NCI-H510A treated with DMSO at 0.1 percent for 48 hours (cell line): ENCODE results near the gene TTYH3.
A peak's percentile ranks its signal among the peaks of the same experiment; 100 is the strongest.
"Not testable (repeated sequence)": the region's sequence is repeated elsewhere in the genome, so short reads cannot be mapped to it uniquely, and the experiment has no call there.

Source experiments
- DNase-seq: peaks from one replicate; lab custom pipeline; 2025; lab: John Stamatoyannopoulos, UW

TTYH3 gene

GRCh38 chr7:2603044-2603965 lies 28.5 kb upstream of the TTYH3 start:
- no peak for DNase-seq

DNA sequence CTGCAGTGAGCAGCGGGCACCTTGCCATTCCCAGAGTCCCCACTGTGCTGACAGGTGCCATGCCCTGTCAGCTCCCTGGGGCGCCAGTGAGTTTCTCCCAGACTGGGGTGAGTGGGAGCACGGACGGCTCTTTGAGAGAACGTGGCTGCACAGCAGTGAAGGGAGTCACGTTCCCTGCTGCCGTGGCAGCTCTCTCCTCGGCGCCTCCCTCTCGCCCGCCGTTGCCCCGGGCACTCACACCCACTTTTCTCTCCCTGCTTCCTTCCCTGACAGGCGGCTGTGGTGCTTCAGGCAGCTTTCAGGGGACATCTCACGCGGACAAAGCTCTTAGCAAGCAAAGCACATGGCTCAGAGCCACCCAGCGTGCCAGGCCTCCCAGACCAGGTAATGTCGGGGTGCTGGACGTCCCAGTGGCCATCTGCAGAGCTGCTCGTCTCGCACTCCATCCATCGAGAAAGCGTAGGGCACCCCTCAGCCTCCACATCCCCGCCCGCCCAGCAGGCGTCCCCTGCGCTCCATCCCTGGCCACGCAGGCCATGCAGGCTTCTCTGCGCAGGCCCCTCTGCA lies 27.1 kb upstream of the TTYH3 start:
- DNase-seq: no peak

DNA sequence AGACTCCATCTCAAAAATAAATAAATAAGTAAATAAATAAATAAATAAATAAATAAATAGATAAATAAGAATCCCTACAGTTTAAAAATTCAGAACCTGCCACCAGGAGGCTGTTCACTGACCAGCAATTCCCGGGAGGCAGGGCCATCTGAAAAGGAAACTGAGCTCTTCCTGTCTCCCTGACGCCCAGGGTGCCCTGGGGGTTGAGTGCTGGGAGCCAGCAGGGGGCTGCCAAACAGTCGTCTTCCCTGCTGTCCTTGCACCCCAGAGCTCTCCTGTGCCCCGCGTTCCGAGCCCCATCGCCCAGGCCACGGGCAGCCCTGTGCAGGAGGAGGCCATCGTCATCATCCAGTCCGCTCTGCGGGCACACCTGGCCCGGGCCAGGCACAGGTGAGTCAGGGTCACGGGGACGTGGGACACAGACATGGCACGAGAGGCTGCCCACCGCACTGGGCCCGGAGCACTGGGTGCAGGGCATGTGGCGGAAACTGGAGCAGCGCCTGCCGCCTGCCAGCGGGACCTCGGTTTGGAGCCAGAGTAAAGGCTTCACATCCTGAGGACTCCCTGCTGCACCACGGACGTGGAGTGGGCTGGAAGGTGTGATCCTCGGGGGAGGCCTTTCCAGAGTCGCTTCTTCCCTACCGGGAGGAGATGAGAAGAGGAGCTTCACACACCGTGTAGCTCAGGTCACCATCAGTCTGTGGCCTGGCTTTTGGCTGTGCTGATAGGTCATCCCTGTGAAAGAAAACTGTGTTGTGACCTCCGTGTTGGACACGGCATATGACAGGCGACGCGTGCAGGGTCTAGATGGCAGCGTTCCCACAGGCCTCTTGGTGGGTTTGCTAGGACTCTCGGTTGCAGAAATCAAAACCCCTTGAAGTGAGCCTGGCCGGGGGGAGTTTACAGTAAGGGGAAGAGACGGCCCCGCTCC lies 25.9 kb upstream of the TTYH3 start:
- no peak for DNase-seq

- DNase-seq: no peak
These were observed 25.2 kb upstream of the TTYH3 start for GRCh38 chr7:2606539-2606936.

GRCh38 chr7:2607122-2607922 lies 24.5 kb upstream of the TTYH3 start:
- DNase-seq: no peak

GRCh38 chr7:2607923-2608904 lies 23.6 kb upstream of the TTYH3 start:
- DNase-seq: no peak

GRCh38 chr7:2608921-2609411 lies 22.8 kb upstream of the TTYH3 start:
- no peak for DNase-seq

DNA sequence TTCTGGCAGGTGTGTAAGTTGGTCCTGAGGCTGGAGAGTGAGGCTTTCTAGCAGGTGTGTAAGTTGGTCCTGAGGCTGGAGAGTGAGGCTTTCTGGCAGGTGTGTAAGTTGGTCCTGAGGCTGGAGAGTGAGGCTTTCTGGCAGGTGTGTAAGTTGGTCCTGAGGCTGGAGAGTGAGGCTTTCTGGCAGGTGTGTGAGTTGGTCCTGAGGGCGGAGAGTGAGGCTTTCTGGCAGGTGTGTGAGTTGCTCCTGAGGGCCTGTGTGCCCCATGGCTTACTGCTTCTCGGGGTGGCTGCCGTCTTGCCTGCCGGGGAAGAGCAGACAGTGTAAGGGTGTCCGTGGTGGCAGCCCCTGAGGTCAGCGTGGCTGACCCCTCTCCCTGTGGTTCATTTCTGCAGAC lies 22.1 kb upstream of the TTYH3 start:
- not testable (repeated sequence) for DNase-seq

DNA sequence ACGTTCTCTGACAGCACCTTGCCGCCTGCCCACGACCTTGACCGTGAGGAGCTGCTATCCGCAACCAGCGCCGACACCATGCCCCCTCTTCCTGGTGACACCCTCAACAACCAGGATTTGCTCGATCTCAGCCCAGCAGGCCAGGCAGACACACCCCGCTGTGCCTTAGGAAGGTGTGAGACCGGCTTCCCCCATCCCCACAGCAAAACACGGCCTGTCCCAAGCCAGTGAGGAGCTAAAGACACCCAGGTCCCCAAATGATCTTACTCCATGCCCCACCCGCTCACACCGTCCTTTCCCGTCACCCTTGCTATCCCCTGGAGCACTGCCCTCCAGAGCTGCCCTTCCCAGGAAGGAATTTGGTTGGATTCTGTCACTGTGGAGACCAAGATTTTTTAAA lies 21.3 kb upstream of the TTYH3 start:
- DNase-seq: no peak

GRCh38 chr7:2610898-2611297 lies 20.9 kb upstream of the TTYH3 start:
- DNase-seq: no peak

- DNase-seq: no peak
These were observed 20.4 kb upstream of the TTYH3 start for GRCh38 chr7:2611401-2611800.

- DNase-seq: no peak
These were observed 19.9 kb upstream of the TTYH3 start for GRCh38 chr7:2611922-2612321.

- DNase-seq: no peak
These were observed 19.2 kb upstream of the TTYH3 start for GRCh38 chr7:2612445-2613097.

GRCh38 chr7:2613098-2613930 lies 18.5 kb upstream of the TTYH3 start:
- DNase-seq: peak; percentile 61

DNA sequence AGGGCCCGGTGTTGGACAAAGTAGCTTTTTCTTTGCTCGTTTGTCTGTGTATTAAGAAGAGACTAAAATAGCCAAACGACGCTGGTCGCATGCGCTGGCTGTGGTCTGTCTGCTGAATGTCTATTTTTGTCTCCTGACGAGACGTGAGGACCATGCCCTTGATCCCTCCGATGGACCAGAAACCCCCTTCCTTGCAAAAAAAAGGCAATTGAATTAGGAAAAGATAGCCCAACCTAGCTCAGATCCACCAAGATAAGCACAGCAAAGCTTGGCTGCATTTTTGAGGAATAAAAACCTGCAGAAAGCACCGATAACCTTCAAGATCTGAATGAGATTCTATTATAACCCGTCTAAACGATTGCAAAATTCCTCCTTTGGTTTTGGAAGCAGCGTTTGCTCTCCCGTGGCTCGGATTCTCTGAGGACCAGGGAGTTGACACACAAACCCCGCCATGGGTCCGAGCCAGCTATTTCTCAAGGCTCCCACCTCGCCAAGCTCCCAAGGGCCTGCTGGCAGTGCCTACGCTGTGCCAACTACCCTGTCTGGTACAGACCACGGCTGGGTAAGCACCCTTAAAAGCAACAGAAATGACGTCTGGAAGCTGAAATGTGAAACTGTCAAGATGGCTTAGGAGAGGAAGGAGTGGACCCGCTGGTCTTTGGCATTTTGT lies 17.7 kb upstream of the TTYH3 start:
- DNase-seq: no peak

DNA sequence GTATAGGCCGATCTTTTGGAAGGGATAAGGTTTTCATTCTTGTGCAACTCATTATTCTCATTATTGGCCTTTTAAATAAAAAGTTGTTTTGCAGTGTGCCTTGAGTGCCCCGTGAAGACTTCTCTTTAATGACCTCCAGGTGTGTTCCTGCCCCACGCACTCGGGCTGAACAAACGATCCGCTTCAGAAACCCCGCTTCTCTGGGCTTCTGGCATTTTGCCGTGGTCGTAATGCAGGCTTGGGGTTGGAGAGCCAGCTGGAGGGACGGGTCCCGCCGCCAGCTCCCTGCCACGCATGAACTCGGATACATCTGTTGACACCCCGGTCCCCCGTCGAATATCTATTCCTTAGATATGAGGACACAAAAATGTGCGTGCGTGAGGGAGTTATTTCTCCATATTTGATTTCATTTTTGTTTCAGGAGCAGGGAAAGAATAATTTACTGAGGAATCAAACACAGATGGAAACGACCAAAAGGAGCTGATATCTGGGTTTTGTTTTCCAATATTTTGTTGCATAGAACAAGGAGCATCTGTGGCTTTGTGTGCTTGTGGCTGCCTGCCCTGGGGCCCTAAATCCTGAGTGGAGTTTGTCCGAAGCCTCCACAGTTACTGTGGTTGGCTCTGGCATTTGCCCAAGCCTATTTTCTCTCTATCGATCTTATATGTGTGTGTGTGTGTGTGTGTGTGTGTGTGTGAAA lies 17.0 kb upstream of the TTYH3 start:
- no peak for DNase-seq
